Thyroid gland (tissue), 4 donors: ENCODE data around the gene RNF14. TPM values are rescaled to one million over a fixed set of nuclear protein-coding genes. Genes with fewer than 3 reads are reported as not detected.

Experiments used
- DNase-seq, 2 donors: peaks; one replicate each; pipeline ENCODE4 v3.0.0-alpha.2; 2019
- H3K27ac ChIP-seq, 3 donors: fragments of 200-600 bp; sonication (generic); 1 replicate in 2 of 3; 2 replicates in 1 of 3; pipeline ENCODE4 v1.5.1; 2016 to 2019; ENCODE audit warnings: mild to moderate bottlenecking in 1 of 3, moderate library complexity in 1 of 3
- H3K27me3 ChIP-seq: fragments of 200-600 bp; sonication (generic); one replicate; pipeline ENCODE4 v1.5.1; 2019
- H3K36me3 ChIP-seq, 2 donors: fragments of 200-600 bp; sonication (generic); one replicate each; pipeline ENCODE4 v1.5.1; 2016 to 2019
- H3K4me1 ChIP-seq, 2 donors: fragments of 200-600 bp; sonication (generic); one replicate each; pipeline ENCODE4 v1.5.1; 2017 to 2019
- H3K4me3 ChIP-seq, 3 donors: fragments of 200-600 bp; sonication (generic); replicated peaks in 1 of 3; 1 replicate in 2 of 3; 2 replicates in 1 of 3; pipeline ENCODE4 v1.5.1; 2016; ENCODE audit warnings: mild to moderate bottlenecking in 1 of 3
- H3K9me3 ChIP-seq: fragments of 200-600 bp; sonication (generic); one replicate; pipeline ENCODE4 v1.5.1; 2017
- POLR2A ChIP-seq, 2 donors: fragments of 450-650 bp; IDR thresholded peaks; one replicate each; pipeline ENCODE4 v1.6.1; 2017; ENCODE audit warnings: antibody characterized with exemption in 2 of 2, mild to moderate bottlenecking in 2 of 2, moderate library complexity in 1 of 2
- WGBS, 2 donors: methylation state at CpG; one replicate each; pipeline ENCODE4 v1.1.5; 2017; 5-methylcytosine and 5-hydroxymethylcytosine counted together
- intact Hi-C: fragments of 100-400 bp; cut with DNase I; formaldehyde crosslinking; loops from one replicate; pipeline ENCODE4 v1.15.1; 2023
- total RNA-seq, 4 donors: library from RNA; depleted of rRNA; stranded (reverse); fragments of >200 nt; gene quantifications; one replicate each; pipeline ENCODE4 v1.2.3, GENCODE V29; 2016
- TF ChIP-seq, protein P1 (sequence below), 6 experiments: fragments of 200-600 bp in 3 of 6; fragments of 450-650 bp in 3 of 6; sonication (generic) in 3 of 6; IDR thresholded peaks; one replicate each; pipeline ENCODE4 v1.5.1; 2016 to 2019; ENCODE audit warnings: antibody characterized with exemption in 6 of 6, mild to moderate bottlenecking in 2 of 6, inconsistent platforms in 1 of 6, moderate library complexity in 1 of 6

The RNF14 gene
- total RNA-seq, 4 donors from 2014 or later, result 52.5 to 69.7 (median 61.7) TPM

- WGBS, 2 donors, result 71 to 86% methylated on average over 2 to 3 of the region's 3 CpGs
- Histone ChIP-seq H3K4me3 (no peak overlapping the region), H3K4me1 (peaks cover under 1% of the 10 kb centered on the region in 2 donors), H3K36me3 (peaks cover 13 to 28% of the 10 kb centered on the region in 2 donors), H3K27me3 (no peaks in the 10 kb centered on the region), H3K9me3 (no peaks in the 10 kb centered on the region), H3K27ac (no peak overlapping the region)
- TF ChIP-seq, protein P1, sequence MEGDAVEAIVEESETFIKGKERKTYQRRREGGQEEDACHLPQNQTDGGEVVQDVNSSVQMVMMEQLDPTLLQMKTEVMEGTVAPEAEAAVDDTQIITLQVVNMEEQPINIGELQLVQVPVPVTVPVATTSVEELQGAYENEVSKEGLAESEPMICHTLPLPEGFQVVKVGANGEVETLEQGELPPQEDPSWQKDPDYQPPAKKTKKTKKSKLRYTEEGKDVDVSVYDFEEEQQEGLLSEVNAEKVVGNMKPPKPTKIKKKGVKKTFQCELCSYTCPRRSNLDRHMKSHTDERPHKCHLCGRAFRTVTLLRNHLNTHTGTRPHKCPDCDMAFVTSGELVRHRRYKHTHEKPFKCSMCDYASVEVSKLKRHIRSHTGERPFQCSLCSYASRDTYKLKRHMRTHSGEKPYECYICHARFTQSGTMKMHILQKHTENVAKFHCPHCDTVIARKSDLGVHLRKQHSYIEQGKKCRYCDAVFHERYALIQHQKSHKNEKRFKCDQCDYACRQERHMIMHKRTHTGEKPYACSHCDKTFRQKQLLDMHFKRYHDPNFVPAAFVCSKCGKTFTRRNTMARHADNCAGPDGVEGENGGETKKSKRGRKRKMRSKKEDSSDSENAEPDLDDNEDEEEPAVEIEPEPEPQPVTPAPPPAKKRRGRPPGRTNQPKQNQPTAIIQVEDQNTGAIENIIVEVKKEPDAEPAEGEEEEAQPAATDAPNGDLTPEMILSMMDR (IDR thresholded peaks at IDR 0.05), result no peak
- TF ChIP-seq POLR2A (IDR thresholded peaks at IDR 0.05), result no peak
- intact Hi-C loops, result loop anchor here (5.0 kb wide), 1 partner anchor 136 kb away; no protein-coding TSS in a partner anchor
- DNase-seq, result no peak
Observed at GRCh38 chr5:142006363-142007236, 37.7 kb downstream of the RNF14 start.

GRCh38 chr5:142007237-142007544, 38.3 kb downstream of the RNF14 start:
- no peak overlapping the region for H3K4me3 ChIP-seq
- no peaks in the 10 kb centered on the region for H3K27me3 ChIP-seq
- H3K36me3 ChIP-seq, result peaks cover 10 to 28% of the 10 kb centered on the region in 2 donors
- TF ChIP-seq, protein P1 (IDR thresholded peaks at IDR 0.05), result no peak
- no peak for TF ChIP-seq POLR2A (IDR thresholded peaks at IDR 0.05)
- H3K27ac ChIP-seq, result no peak overlapping the region
- 86 to 95% methylated on average over 1 of the region's 1 CpG for WGBS, 2 donors
- intact Hi-C loops, result loop anchor here (5.0 kb wide), 1 partner anchor 135 kb away; no protein-coding TSS in a partner anchor
- no peak for DNase-seq
- peaks cover 6 to 7% of the 10 kb centered on the region in 2 donors for H3K4me1 ChIP-seq
- no peaks in the 10 kb centered on the region for H3K9me3 ChIP-seq

DNA sequence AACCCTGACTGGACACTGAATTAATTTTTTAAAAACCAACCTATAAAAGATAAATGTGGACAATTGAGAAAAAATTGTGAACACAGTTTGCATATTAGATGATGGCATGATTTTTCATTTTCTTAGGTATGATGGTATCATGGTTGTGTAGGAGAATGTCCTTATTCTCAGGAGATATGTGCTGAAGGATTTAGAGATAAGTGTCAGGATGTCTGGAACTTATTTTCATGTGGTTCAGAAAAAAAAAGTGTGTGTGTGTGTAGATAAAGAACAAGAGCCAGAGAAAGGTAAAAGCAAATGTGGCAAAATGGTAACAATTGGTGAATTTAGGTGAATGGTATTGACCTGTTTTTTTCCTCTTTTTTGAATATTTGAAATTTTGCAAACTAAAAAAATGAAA, 39.9 kb downstream of the RNF14 start:
- TF ChIP-seq, protein P1 (IDR thresholded peaks at IDR 0.05), result no peak
- TF ChIP-seq POLR2A (IDR thresholded peaks at IDR 0.05), result no peak
- Histone ChIP-seq H3K27ac (no peak overlapping the region), H3K27me3 (no peaks in the 10 kb centered on the region), H3K4me1 (peaks cover 15 to 16% of the 10 kb centered on the region in 2 donors), H3K9me3 (no peaks in the 10 kb centered on the region), H3K36me3 (peaks cover 10 to 19% of the 10 kb centered on the region in 2 donors), H3K4me3 (no peak overlapping the region)
- DNase-seq, result no peak
- intact Hi-C loops, result loop anchor here (5.0 kb wide), 1 partner anchor 133 kb away; no protein-coding TSS in a partner anchor

DNA sequence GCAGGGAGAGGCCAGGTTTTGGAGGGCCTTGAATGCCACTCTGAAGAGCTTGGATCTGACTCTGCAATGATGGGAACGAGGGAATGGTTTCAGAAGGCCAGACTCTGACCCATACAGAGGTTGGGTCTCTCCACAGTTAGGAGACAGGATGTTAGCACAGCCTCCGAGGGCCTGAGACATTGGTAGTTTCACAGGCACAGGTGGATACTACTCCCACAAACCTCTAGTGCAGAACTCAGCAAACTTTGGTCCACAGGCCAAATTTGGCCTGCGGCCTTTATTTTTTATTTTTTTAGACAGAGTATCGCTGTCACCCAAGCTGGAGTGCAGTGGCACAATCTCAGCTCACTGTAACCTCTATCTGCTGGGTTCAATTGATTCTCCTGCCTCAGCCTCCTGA, 41.0 kb downstream of the RNF14 start:
- intact Hi-C loops, result loop anchor here (5.0 kb wide), 1 partner anchor 132 kb away; no protein-coding TSS in a partner anchor
- Histone ChIP-seq H3K36me3 (peaks cover 4 to 17% of the 10 kb centered on the region in 2 donors), H3K27ac (no peak overlapping the region), H3K27me3 (no peaks in the 10 kb centered on the region), H3K4me1 (peaks cover 16 to 22% of the 10 kb centered on the region in 2 donors), H3K9me3 (no peaks in the 10 kb centered on the region), H3K4me3 (no peak overlapping the region)
- DNase-seq, result no peak
- WGBS, 2 donors, result 92% methylated on average over 4 of the region's 4 CpGs
- TF ChIP-seq, protein P1 (IDR thresholded peaks at IDR 0.05), result no peak
- no peak for TF ChIP-seq POLR2A (IDR thresholded peaks at IDR 0.05)

- intact Hi-C loops, result no loop called here
- Histone ChIP-seq H3K36me3 (peaks cover 0 to 4% of the 10 kb centered on the region in 2 donors), H3K4me1 (peaks cover 16 to 32% of the 10 kb centered on the region in 2 donors), H3K9me3 (no peaks in the 10 kb centered on the region), H3K27me3 (no peaks in the 10 kb centered on the region), H3K4me3 (peak overlapping the region in 1 of 3 donors; percentile 62), H3K27ac (peak overlapping the region in 2 of 3 donors; percentile 80 to 90)
- TF ChIP-seq, protein P1 (IDR thresholded peaks at IDR 0.05), result no peak
- TF ChIP-seq POLR2A (IDR thresholded peaks at IDR 0.05), result no peak
- DNase-seq, result no peak
- 91 to 96% methylated on average over 9 of the region's 9 CpGs for WGBS, 2 donors
Observed at GRCh38 chr5:142011572-142012185, 42.8 kb downstream of the RNF14 start.
